SK-N-SH (cell line): ENCODE measurements around the gene GSTT2. TPM values are rescaled to one million over a fixed set of nuclear protein-coding genes. Genes with fewer than 3 reads are reported as not detected.

ENCODE experiments used
- CTCF ChIA-PET: fragments of 300-600, 350-600 bp; formaldehyde crosslinking; extraction: SDS; loops from one replicate; lab custom pipeline; 2021; lab: Yijun Ruan, JAX
- POLR2A ChIA-PET: fragments of 350-600 bp; sonication (Branson Sonifier 250); formaldehyde crosslinking; extraction: SDS; loops from one replicate; lab custom pipeline; 2020; ENCODE audit warnings: antibody characterized with exemption, inconsistent platforms; lab: Yijun Ruan, JAX
- DNase-seq: peaks from one replicate; pipeline ENCODE4 v3.0.0; 2012
- H2AFZ ChIP-seq: fragments of 200-600 bp; sonication (generic); 2 replicates; pipeline ENCODE4 v1.8.1; 2016; ENCODE audit warnings: antibody characterized with exemption, mild to moderate bottlenecking, low read depth
- H3F3A ChIP-seq: fragments of 200-600 bp; sonication (generic); replicated peaks from 2 replicates; pipeline ENCODE3; 2016; ENCODE audit warnings: antibody characterized with exemption, mild to moderate bottlenecking; ENCODE audit not compliant: insufficient read depth
- H3K27ac ChIP-seq, 2 experiments: fragments of 200-500 bp in 1 of 2; fragments of 200-600 bp in 1 of 2; sonication (Bioruptor generic) in 1 of 2; sonication (generic), shearing (Covaris generic) in 1 of 2; 2 replicates each; pipeline versions ENCODE4 v1.5.1 to v1.6.1; 2014 to 2016; ENCODE audit warnings: low read depth in 2 of 2, inconsistent platforms in 1 of 2, low read length in 1 of 2, mild to moderate bottlenecking in 1 of 2, mixed read lengths in 1 of 2
- H3K27me3 ChIP-seq: fragments of 200-600 bp; sonication (generic), shearing (Covaris generic); 2 replicates; pipeline ENCODE4 v1.6.1; 2016; ENCODE audit warnings: mixed run types; ENCODE audit not compliant: insufficient read depth
- H3K36me3 ChIP-seq, 2 experiments: fragments of 200-500 bp in 1 of 2; fragments of 200-600 bp in 1 of 2; sonication (Bioruptor generic) in 1 of 2; sonication (generic) in 1 of 2; replicated peaks in 1 of 2; 2 replicates each; pipeline versions ENCODE3 to v1.5.1; 2014 to 2016; ENCODE audit warnings: low read length in 1 of 2, mild to moderate bottlenecking in 1 of 2; ENCODE audit not compliant: insufficient read depth in 2 of 2, control insufficient read depth in 1 of 2
- H3K4me1 ChIP-seq, 2 experiments: fragments of 200-500 bp in 1 of 2; fragments of 200-600 bp in 1 of 2; sonication (Bioruptor generic) in 1 of 2; sonication (generic), shearing (Covaris generic) in 1 of 2; 2 replicates each; pipeline versions ENCODE4 v1.5.1 to v1.6.1; 2014 to 2016; ENCODE audit warnings: low read depth in 1 of 2, low read length in 1 of 2, mixed run types in 1 of 2; ENCODE audit not compliant: insufficient read depth in 2 of 2, control insufficient read depth in 1 of 2
- H3K4me2 ChIP-seq: fragments of 200-600 bp; sonication (generic), shearing (Covaris generic); 2 replicates; pipeline ENCODE4 v1.6.1; 2017; ENCODE audit warnings: mixed run types
- H3K4me3 ChIP-seq, 2 experiments: fragments of 200-500 bp in 1 of 2; fragments of 200-600 bp in 1 of 2; sonication (Bioruptor generic) in 1 of 2; sonication (generic), shearing (Covaris generic) in 1 of 2; 2 replicates each; pipeline versions ENCODE4 v1.5.1 to v1.8.1; 2014 to 2016; ENCODE audit warnings: low read depth in 2 of 2, inconsistent platforms in 1 of 2, low read length in 1 of 2, mild to moderate bottlenecking in 1 of 2, mixed read lengths in 1 of 2, moderate library complexity in 1 of 2
- H3K79me2 ChIP-seq: fragments of 200-600 bp; sonication (generic); 2 replicates; pipeline ENCODE4 v1.8.1; 2017; ENCODE audit warnings: mild to moderate bottlenecking; ENCODE audit not compliant: insufficient read depth
- H3K9ac ChIP-seq: fragments of 200-600 bp; sonication (generic); 2 replicates; pipeline ENCODE4 v1.6.1; 2017; ENCODE audit warnings: mixed run types
- H3K9me2 ChIP-seq: fragments of 200-600 bp; sonication (generic); 2 replicates; pipeline ENCODE4 v1.6.1; 2017; ENCODE audit warnings: mixed run types
- H3K9me3 ChIP-seq: fragments of 200-600 bp; sonication (generic); 2 replicates; pipeline ENCODE4 v1.6.1; 2017; ENCODE audit warnings: mixed run types, mild to moderate bottlenecking, moderate library complexity
- H4K20me1 ChIP-seq: fragments of 200-600 bp; sonication (generic); 2 replicates; pipeline ENCODE4 v1.6.1; 2017; ENCODE audit warnings: mild to moderate bottlenecking, mixed run types; ENCODE audit not compliant: insufficient read depth
- EZH2phosphoT487 ChIP-seq: fragments of 200-600 bp; sonication (generic); IDR thresholded peaks from 2 replicates; pipeline ENCODE4 v1.6.1; 2017; ENCODE audit warnings: low read depth, mixed run types, mild to moderate bottlenecking, antibody characterized with exemption, moderate library complexity, borderline replicate concordance
- GABPA ChIP-seq: IDR thresholded peaks from 2 replicates; pipeline ENCODE4 v1.4.0; 2012; ENCODE audit warnings: low read depth, mild to moderate bottlenecking
- JUND ChIP-seq: IDR thresholded peaks from 2 replicates; pipeline ENCODE4 v1.4.0; 2012
- MXI1 ChIP-seq: IDR thresholded peaks from 2 replicates; pipeline ENCODE4 v1.6.1; 2012; ENCODE audit warnings: mild to moderate bottlenecking, low read depth, low read length, improper control_type of control experiment
- NRF1 ChIP-seq: IDR thresholded peaks from 2 replicates; pipeline ENCODE4 v1.6.1; 2012; ENCODE audit warnings: low read depth, mild to moderate bottlenecking, low read length
- PBX3 ChIP-seq: IDR thresholded peaks from 2 replicates; pipeline ENCODE4; 2012
- RCOR1 ChIP-seq: fragments of 150-350 bp; IDR thresholded peaks from 2 replicates; pipeline ENCODE4 v1.6.1; 2017; ENCODE audit warnings: antibody characterized with exemption, low read length
- REST ChIP-seq: IDR thresholded peaks from 2 replicates; pipeline ENCODE4 v1.6.1; 2012; ENCODE audit warnings: mild to moderate bottlenecking, low read depth, low read length, moderate library complexity
- RXRA ChIP-seq: IDR thresholded peaks from 2 replicates; pipeline ENCODE4 v1.4.0; 2012; ENCODE audit warnings: low read depth, mild to moderate bottlenecking, borderline replicate concordance
- SMC3 ChIP-seq: IDR thresholded peaks from 2 replicates; pipeline ENCODE4 v1.6.1; 2012; ENCODE audit warnings: low read depth, low read length, improper control_type of control experiment
- TEAD4 ChIP-seq: IDR thresholded peaks from 2 replicates; pipeline ENCODE4 v1.4.0; 2012; ENCODE audit warnings: mild to moderate bottlenecking, borderline replicate concordance; ENCODE audit not compliant: insufficient read depth
- USF2 ChIP-seq: fragments of 150-350 bp; IDR thresholded peaks from 2 replicates; pipeline ENCODE4 v1.6.1; 2017; ENCODE audit warnings: antibody characterized with exemption, low read length, low read depth, borderline replicate concordance
- YY1 ChIP-seq: IDR thresholded peaks from 2 replicates; pipeline ENCODE4 v1.4.0; 2012; ENCODE audit warnings: low read depth, mild to moderate bottlenecking
- ZBTB33 ChIP-seq: IDR thresholded peaks from 2 replicates; pipeline ENCODE4 v1.4.0; 2012; ENCODE audit warnings: low read depth, borderline replicate concordance
- WGBS: methylation state at CpG from one replicate; pipeline ENCODE4 v1.1.6; 2017; ENCODE audit warnings: low lambda C conversion rate; 5-methylcytosine and 5-hydroxymethylcytosine counted together
- polyA plus RNA-seq, 3 experiments: library from polyadenylated mRNA; depleted of rRNA; stranded (reverse); fragments of >200 nt; gene quantifications; 2 replicates each; pipeline ENCODE4 v1.2.3, GENCODE V29; 2012

The GSTT2 gene
- polyA plus RNA-seq, 1 of the 3 experiments (the other 2 are of a cell fraction) = 3.7 TPM

GRCh38 chr22:24002272-24002671, 22.3 kb downstream of the GSTT2 start:
- POLR2A ChIA-PET = no interaction called here
- H3K9ac ChIP-seq = no peak overlapping the region
- H3F3A ChIP-seq = no peaks in the 10 kb centered on the region
- TF ChIP-seq REST = no peak
- no peak for TF ChIP-seq RCOR1
- TF ChIP-seq YY1 = no peak
- no peak for TF ChIP-seq GABPA
- no peak for TF ChIP-seq NRF1
- TF ChIP-seq PBX3 = no peak
- no peak for TF ChIP-seq MXI1
- TF ChIP-seq RXRA = no peak
- no peak for TF ChIP-seq ZBTB33
- no peak for TF ChIP-seq TEAD4
- TF ChIP-seq USF2 = no peak
- TF ChIP-seq EZH2phosphoT487 = no peak
- TF ChIP-seq JUND = no peak
- no peak for TF ChIP-seq SMC3
- TF ChIP-seq, all 33 proteins: peak for 0
- no peaks in the 10 kb centered on the region for H4K20me1 ChIP-seq
- no peaks in the 10 kb centered on the region for H3K9me2 ChIP-seq
- H3K4me2 ChIP-seq = no peak overlapping the region
- no peak overlapping the region for H2AFZ ChIP-seq
- WGBS = 92% methylated on average over 10 of the region's 10 CpGs
- H3K4me3 ChIP-seq = no peak overlapping the region
- CTCF ChIA-PET = interaction anchor here (1.2 kb wide), 1 partner anchor 9 kb away, joined by 5 read pairs; the partner anchor contains the start of gene CABIN1
- DNase-seq = no peak
- H3K79me2 ChIP-seq = no peaks in the 10 kb centered on the region
- H3K4me1 ChIP-seq = peaks cover 0 to 5% of the 10 kb centered on the region in 2 experiments; a peak in 1 of 4 replicates
- no peaks in the 10 kb centered on the region for H3K27me3 ChIP-seq
- no peaks in the 10 kb centered on the region for H3K36me3 ChIP-seq
- H3K27ac ChIP-seq = no peak overlapping the region
- no peaks in the 10 kb centered on the region for H3K9me3 ChIP-seq
